22Rv1 (cell line): Measurements from ENCODE around the gene TIMM22.

ENCODE experiments used
- CTCF ChIP-seq: fragments of 450-650 bp; IDR thresholded peaks from 2 replicates; pipeline ENCODE4 v1.5.1; 2017; ENCODE audit warnings: mild to moderate bottlenecking
- ZFX ChIP-seq: fragments of 450-650 bp; IDR thresholded peaks from 2 replicates; pipeline ENCODE4 v1.6.1; 2017; ENCODE audit warnings: antibody characterized with exemption, borderline replicate concordance

GRCh38 chr17:1022278-1023024, 25.5 kb downstream of the TIMM22 start:
- TF ChIP-seq CTCF (no peak), ZFX (no peak)
